Sigmoid colon (tissue), 4 donors: ENCODE results near the gene NUDT1.

Experiments
- EP300 ChIP-seq, 4 donors: sonication (generic); formaldehyde crosslinking; IDR thresholded peaks; one replicate each; pipeline ENCODE4 v1.6.1; 2017; ENCODE audit warnings: antibody characterized with exemption in 4 of 4
- POLR2AphosphoS5 ChIP-seq, 4 donors: sonication (generic); formaldehyde crosslinking; IDR thresholded peaks; one replicate each; pipeline ENCODE4 v1.6.1; 2017; ENCODE audit warnings: antibody characterized with exemption in 4 of 4

GRCh38 chr7:2233926-2234325 is 8.1 kb upstream of the NUDT1 start:
- no peak for TF ChIP-seq POLR2AphosphoS5 (IDR thresholded peaks at IDR 0.05)
- TF ChIP-seq EP300 (IDR thresholded peaks at IDR 0.05): no peak
